ENCODE measurements around the gene GNL3L.
"Not testable (repeated sequence)": the region's sequence is repeated elsewhere in the genome, so short reads cannot be mapped to it uniquely, and the experiment has no call there.

Gene GNL3L

DNA sequence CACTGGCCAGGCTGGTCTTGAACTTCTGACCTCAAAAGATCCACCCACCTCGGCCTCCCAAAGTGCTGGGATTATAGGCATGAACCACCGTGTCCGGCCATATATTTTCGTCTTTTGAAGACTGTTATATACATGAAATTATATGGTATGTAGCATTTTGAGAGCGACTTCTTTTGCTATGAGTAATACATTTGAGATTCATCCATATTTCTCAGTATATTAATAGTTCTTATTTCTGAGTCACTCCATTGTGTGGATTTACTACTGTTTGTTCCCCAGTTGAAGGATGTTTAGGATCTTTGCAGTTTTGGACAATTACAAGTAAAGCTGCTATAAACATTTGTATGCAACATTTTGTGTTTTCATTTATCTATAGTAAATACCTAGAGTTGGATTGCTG, 34.9 kb downstream of the GNL3L start:
- no peak for DNase-seq

DNA sequence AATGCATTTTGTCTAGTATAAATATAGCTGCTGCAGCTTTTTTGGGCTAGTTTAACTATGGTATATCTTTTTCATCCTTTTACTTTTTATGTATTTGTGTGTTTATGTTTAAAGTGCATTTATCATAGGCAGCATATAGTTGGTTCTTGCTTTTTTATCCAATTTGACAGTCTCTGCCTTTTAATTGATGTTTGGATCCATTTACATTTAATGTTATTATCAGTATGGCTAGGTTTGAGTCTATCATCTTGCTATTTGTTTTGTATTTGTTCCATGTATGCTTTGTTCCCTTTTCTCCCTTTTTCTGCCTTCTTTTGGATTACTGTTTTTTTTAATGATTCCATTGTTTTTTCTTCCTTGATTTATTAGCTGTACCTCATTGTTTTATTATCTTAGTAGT, 40.3 kb downstream of the GNL3L start:
- no peak for DNase-seq

DNA sequence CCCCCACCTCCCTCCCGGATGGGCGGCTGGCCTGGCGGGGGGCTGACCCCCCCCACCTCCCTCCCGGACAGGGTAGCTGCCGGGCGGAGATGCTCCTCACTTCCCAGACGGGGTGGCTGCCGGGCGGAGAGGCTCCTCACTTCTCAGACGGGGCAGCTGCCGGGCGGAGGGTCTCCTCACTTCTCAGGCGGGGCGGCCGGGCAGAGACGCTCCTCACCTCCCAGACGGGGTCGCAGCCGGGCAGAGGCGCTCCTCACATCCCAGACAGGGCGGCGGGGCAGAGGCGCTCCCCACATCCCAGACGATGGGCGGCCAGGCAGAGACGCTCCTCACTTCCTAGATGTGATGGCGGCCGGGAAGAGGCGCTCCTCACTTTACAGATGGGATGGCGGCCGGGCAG, 42.6 kb downstream of the GNL3L start:
- DNase-seq: not testable (repeated sequence)

DNA sequence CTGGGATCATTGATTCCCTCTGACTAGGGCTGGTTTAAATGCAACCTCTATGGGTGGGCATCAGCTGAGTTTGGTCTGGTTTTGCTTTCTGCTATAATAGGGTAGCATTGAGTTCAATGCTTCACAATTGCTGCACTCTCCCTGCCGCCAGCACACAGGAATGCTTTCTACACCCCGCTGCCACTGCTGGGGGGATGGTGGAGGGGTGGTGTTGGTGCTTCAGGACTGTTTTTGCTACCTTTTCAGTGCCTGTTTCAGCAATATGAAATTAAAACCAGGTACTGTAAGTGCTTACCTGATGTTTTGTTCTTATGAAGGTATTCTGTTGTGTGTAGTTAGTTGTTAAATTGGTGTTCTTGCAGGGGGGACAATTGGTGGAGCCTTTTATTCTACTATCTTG, 67.7 kb downstream of the GNL3L start:
- no peak for DNase-seq

DNA sequence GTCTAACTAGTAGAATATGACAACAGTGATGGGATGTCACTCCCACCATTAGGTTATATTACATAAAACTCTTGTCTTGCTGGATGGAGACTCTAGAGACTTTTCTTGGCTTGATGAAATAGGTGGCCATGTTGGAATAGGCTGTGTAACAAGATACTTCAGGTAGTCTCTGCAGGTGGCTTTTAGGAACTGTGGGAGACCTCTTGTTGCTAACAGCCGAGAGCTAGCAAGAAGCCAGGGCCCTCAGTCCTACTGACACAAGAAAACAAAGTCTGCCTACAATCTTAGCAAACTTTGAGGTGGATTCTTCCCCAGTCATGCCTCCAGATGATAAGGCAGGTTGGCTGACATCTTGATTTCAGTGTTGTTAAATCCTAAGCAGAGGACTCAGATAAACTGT, 72.5 kb downstream of the GNL3L start:
- no peak for DNase-seq
